T-helper 2 cell treated with Interferon-gamma antibody and Interleukin-4, amounts not matched to agents 100 ng/mL and 5 ng/mL, for 36 hours (primary cell): Measurements from ENCODE around the gene OPTC. TPM values are rescaled to one million over a fixed set of nuclear protein-coding genes. Genes with fewer than 3 reads are reported as not detected.

ENCODE experiments used
- intact Hi-C: fragments of 100-400 bp; cut with micrococcal nuclease; formaldehyde crosslinking; loops from one replicate; pipeline ENCODE4 v1.15.1; 2023
- total RNA-seq: library from RNA; stranded (reverse); gene quantifications from 2 replicates; pipeline ENCODE4 v1.2.3, GENCODE V29; 2022

OPTC gene
- total RNA-seq, 1 donor from 2014 or later: not detected

- intact Hi-C loops: no loop called here
These were observed 37.1 kb downstream of the OPTC start for GRCh38 chr1:203531063-203531462.

DNA sequence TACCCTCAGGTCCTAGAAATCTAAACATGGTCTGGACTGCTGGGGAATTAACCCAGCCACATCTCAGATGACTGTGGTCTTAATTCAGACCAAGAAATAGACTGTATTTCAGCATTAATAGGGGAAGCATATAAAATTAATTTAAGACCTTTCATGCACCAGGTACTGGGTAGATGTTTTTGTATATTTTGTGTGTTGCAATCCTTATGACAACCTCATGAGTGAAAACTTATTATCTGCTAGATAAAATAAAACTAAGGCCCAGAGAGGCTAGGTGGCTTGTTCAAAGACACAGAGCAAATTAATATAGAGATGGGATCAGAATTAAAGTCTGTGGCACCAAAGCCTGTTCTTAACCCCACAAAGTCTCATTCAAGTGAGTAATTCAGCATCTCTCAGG lies 40.1 kb downstream of the OPTC start:
- intact Hi-C loops: no loop called here

GRCh38 chr1:203534526-203534925 lies 40.6 kb downstream of the OPTC start:
- intact Hi-C loops: no loop called here

DNA sequence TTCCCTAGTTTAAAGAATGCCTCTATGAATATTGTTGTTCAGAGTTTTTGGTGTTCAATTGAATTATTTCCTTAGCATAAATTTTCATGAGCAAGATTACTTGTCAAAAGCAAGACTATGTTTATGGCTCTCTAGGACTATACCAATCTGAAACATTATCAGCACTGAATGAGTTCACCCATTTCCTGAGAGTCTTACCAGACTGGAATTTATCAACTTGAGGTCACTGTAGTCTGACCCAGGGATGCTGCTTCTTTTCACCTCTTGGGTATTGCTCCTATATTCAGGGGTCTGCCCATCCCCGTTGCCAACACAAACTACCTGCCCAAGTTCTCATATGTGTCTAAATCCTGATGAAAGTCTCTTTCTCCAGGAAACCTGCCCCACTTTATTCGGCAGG lies 42.6 kb downstream of the OPTC start:
- intact Hi-C loops: no loop called here

DNA sequence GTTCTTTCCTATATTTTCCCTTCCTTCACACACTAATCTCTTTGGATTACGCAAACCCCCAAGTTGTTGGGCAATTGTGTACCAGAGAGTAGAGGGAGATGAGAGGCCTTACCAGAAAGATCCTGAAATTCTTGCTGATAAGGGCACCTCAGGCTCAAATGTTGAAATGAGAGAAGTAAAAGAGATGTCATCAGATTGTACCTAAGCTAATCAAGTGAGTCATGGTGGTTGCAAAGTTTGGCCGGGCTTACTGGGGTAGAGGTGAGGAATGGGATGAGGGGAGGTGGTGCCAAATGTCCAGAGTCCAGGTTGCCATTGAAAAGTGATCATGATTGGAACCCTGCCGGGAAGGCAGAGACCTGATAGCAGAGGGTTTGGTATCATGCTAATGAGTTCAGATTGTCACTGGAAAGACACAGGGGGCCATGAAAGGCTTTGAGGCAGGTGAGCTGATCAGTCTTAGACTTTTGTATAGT lies 43.1 kb downstream of the OPTC start:
- intact Hi-C loops: no loop called here

- intact Hi-C loops: no loop called here
These were observed 44.0 kb downstream of the OPTC start for GRCh38 chr1:203537806-203538464.

GRCh38 chr1:203538726-203539125 lies 44.8 kb downstream of the OPTC start:
- intact Hi-C loops: no loop called here

- intact Hi-C loops: no loop called here
These were observed 46.0 kb downstream of the OPTC start for GRCh38 chr1:203539831-203540546.

DNA sequence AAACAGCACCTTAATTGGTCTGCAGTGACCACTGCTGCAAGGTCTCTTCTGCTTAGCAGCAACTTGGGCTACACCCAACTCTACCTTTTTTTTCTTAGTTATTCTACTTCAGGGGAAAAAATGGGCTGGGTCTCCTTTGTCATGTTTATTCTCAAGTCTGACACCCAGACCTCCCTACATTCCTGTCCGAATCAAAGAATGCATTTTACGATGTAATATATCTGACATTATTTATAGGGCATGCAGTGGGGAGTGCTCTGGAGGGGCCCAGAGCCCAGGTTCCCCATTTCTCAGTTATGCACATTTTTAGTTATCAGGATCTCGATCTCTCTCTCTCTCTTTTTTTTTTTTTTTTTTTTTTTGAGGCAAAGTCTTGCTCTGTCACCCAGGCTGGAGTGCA lies 50.5 kb downstream of the OPTC start:
- intact Hi-C loops: no loop called here

DNA sequence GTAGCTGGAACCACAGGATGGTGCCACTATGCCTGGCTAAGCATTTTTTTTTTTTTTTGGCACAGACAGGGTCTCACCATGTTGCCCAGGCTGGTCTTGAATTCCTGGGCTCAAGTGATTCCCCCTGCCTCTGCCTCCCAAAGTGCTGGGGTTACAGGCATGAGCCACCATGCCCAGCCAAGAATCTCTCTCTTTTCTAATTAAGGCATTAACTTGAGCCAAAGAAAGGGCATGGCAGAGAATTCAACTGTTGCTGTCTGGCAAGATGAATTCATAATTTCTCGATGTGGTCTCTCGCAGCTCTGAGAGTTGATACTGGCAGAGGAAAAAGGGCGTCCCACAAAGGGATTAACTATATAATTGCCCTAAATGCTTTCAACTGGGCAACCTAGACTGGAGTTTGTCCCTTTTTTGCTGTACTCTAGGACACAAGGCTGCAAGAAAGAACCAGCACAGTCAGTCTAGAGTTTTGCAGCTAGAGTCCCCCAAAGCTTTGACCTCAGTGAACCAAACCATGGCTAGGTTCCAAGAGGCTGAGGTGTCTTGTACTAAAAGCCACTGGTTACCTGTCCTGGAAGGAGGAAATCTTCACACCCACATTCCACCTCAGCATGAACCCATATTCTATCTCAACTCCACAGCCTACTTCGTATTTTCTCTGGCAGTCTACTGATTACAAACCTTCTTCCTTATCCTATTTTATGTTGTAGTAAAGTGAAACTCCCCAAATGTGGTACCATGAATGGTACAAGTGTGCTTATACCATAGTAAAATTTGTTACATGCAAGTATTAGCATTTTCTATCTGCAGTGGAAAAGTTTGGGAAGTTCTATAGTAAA lies 51.2 kb downstream of the OPTC start:
- intact Hi-C loops: no loop called here

- intact Hi-C loops: no loop called here
These were observed 52.3 kb downstream of the OPTC start for GRCh38 chr1:203546274-203546673.

- intact Hi-C loops: no loop called here
These were observed 53.2 kb downstream of the OPTC start for GRCh38 chr1:203547147-203547546.

DNA sequence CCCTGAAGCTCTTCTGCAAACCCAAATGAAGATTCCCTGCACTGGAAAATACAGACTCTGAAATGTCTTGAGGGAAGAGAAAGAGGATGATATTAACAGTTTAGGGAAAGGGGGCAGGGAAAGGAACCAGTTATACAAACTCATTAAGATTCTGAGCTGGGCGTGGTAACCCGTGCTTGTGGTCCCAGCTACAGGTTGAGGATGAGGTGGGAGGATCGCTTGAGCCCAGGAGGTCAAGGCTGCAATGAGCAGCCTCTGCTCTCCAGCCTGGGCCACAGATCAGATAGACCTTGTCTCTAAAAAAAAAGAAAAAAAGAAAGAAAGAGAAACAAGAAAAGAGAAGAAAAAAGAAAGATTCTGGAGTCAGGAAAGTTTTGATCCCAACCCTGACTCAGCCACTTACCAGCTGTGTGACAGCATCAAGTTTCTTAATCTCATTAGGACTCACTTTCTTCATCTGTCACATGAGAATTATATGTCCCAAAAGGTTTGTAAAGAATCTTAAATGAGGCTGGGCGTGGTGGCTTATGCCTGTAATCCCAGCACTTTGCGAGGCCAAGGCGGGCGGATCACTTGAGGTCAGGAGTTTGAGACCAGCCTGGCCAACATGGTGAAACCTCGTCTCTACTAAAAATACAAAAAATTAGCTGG lies 53.9 kb downstream of the OPTC start:
- intact Hi-C loops: no loop called here

DNA sequence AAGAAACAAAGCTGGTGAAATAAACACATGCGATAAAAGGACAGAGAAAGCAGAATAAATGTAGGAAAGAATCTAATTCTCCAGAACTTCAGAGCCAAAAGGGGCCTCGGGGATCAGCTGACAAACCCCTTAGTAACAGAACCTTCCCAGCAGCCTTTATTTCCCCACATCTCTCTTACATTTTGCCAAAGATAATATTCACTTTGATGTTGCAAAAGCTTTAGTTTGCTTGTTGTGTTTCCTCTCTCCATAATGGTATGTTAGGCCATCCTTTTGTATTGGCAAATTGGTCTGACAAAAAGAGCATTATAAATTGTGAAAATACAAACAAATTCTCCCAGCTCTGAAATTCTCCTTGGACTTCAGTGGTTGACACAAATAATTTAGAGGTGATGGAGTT lies 54.9 kb downstream of the OPTC start:
- intact Hi-C loops: no loop called here

- intact Hi-C loops: no loop called here
These were observed 55.4 kb downstream of the OPTC start for GRCh38 chr1:203549309-203549708.

DNA sequence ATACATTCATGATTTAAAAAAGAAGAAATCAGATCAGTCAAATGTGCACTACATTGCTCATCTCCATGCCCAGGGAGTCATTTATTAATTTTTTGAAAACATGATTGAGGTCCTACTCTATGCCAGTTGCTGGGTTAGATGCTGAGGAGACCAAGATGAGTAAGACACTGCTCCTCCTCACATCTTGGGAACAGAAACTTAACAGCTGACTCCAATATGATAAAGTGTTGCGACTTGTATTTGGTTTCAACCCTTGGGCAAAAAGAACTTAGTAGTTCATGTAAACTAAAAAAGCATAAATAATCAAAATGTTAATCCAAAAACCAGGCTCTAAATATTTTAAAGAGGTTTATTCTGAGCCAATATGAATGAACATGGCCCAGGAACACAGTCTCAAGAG lies 56.9 kb downstream of the OPTC start:
- intact Hi-C loops: no loop called here

- intact Hi-C loops: no loop called here
These were observed 57.6 kb downstream of the OPTC start for GRCh38 chr1:203551550-203551949.

- intact Hi-C loops: no loop called here
These were observed 59.5 kb downstream of the OPTC start for GRCh38 chr1:203553496-203553895.

DNA sequence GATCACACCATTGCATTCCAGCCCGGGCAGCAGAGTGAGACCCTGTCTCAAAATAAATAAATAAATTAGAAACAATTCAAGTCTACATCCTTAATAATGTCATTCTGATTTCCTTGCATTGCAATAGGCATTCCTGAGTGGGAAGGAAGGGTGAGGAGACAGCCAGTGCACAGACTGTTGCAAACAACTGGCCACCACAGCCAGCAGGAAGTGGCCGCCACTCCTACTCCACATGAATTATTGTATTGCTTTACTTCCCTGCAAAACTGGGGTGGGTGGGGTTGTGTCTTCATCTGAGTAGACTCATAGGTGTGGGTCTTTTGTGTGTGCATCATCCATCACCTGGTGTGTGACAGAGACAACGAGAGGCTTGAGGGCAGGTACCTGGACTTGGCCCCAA lies 60.1 kb downstream of the OPTC start:
- intact Hi-C loops: no loop called here

GRCh38 chr1:203555076-203555475 lies 61.1 kb downstream of the OPTC start:
- intact Hi-C loops: no loop called here

- intact Hi-C loops: no loop called here
These were observed 61.6 kb downstream of the OPTC start for GRCh38 chr1:203555511-203556046.
